ENCODE data around the gene SNX1. TPM values are rescaled to one million over a fixed set of nuclear protein-coding genes. Genes with fewer than 3 reads are reported as not detected.

SNX1 gene
- total and polyA plus RNA-seq, 2 of the 13 experiments (the other 11 are each of a cell fraction or from before 2014, with no cell fraction given) = 29.3 to 60.1 TPM

DNA sequence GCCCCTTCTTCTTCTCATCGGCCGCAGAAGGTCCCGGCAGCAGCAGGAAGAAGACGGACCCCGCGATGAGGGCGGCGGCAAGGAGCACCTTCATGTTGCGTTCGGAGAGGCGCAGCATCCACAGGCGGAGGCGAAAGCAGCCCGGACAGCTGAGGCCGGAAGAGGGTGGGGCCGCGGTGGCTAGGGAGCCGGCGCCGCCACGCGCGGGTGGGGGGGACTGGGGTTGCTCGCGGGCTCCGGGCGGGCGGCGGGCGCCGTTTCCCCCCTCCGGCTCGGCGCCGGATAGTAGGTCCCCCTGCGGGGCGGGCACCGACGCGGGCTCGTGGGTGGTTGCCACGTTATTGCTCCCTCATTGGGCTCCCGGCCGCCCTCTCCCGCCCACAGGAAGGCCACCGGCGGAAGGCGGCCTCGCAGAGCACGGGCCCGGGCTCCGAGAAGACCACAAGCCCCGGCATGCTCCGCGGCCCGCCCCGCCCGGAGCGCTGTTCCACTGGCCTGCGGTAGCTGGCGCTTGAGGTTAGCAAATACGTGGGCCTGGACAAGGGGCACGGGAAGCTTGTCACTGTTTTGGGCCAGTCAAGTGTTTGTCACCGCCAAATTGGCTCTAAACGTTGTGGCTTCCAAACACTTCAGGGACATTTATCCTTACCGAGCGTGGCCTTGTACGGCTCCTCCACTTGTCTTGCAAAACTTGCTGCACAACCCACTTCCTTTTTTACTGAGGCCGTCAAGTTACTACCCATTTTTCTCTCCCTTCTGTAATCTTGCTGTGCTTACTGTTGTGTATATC, 67.3 kb downstream of the SNX1 start, which contains the start of gene PPIB (continued):
- TF ChIP-seq HNF4A (CRISPR knock-in tag; IDR thresholded peaks at IDR 0.05) = peak; percentile 8; the same call in 1 of the 2 replicates
- TF ChIP-seq ZBTB1 (CRISPR knock-in tag; IDR thresholded peaks at IDR 0.05; ENCODE audit: borderline replicate concordance) = no peak
- peak; percentile 72; the same call in 1 of the 2 replicates for TF ChIP-seq GLI4 (CRISPR knock-in tag; IDR thresholded peaks at IDR 0.05; ENCODE audit: borderline replicate concordance)
- TF ChIP-seq HNRNPLL (IDR thresholded peaks at IDR 0.05; ENCODE audit: low read depth, low read length, poor library complexity, severe bottlenecking) = peak; percentile 88
- no peak; the same call in 1 of the 2 replicates for TF ChIP-seq ZNF563 (CRISPR knock-in tag; IDR thresholded peaks at IDR 0.05)
- TF ChIP-seq AGO1 (IDR thresholded peaks at IDR 0.05; ENCODE audit: low read depth, low read length, poor library complexity, severe bottlenecking) = peak; percentile 77
- TF ChIP-seq ZNF234 (CRISPR knock-in tag; conservative IDR thresholded peaks at IDR 0.05) = no peak
- no peak for TF ChIP-seq ZNF280B (CRISPR knock-in tag; IDR thresholded peaks at IDR 0.05; ENCODE audit: borderline replicate concordance)
- TF ChIP-seq, protein P1, sequence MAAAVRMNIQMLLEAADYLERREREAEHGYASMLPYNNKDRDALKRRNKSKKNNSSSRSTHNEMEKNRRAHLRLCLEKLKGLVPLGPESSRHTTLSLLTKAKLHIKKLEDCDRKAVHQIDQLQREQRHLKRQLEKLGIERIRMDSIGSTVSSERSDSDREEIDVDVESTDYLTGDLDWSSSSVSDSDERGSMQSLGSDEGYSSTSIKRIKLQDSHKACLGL (CRISPR knock-in tag; IDR thresholded peaks at IDR 0.05) = peak; percentile 69
- TF ChIP-seq, protein P2, sequence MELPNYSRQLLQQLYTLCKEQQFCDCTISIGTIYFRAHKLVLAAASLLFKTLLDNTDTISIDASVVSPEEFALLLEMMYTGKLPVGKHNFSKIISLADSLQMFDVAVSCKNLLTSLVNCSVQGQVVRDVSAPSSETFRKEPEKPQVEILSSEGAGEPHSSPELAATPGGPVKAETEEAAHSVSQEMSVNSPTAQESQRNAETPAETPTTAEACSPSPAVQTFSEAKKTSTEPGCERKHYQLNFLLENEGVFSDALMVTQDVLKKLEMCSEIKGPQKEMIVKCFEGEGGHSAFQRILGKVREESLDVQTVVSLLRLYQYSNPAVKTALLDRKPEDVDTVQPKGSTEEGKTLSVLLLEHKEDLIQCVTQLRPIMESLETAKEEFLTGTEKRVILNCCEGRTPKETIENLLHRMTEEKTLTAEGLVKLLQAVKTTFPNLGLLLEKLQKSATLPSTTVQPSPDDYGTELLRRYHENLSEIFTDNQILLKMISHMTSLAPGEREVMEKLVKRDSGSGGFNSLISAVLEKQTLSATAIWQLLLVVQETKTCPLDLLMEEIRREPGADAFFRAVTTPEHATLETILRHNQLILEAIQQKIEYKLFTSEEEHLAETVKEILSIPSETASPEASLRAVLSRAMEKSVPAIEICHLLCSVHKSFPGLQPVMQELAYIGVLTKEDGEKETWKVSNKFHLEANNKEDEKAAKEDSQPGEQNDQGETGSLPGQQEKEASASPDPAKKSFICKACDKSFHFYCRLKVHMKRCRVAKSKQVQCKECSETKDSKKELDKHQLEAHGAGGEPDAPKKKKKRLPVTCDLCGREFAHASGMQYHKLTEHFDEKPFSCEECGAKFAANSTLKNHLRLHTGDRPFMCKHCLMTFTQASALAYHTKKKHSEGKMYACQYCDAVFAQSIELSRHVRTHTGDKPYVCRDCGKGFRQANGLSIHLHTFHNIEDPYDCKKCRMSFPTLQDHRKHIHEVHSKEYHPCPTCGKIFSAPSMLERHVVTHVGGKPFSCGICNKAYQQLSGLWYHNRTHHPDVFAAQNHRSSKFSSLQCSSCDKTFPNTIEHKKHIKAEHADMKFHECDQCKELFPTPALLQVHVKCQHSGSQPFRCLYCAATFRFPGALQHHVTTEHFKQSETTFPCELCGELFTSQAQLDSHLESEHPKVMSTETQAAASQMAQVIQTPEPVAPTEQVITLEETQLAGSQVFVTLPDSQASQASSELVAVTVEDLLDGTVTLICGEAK (IDR thresholded peaks at IDR 0.05) = no peak
- TF ChIP-seq, protein P2 (CRISPR knock-in tag; IDR thresholded peaks at IDR 0.05) = peak; percentile 73; the same call in 1 of the 2 replicates

All from HepG2 (cell line).